Fibroblast of skin of right biceps (primary cell): ENCODE data around the gene UGT1A7.

Source experiments
- DNase-seq: peaks from one replicate; pipeline ENCODE4 v3.0.0-alpha.2; 2013

UGT1A7 gene

GRCh38 chr2:233801357-233802131 is 119.8 kb downstream of the UGT1A7 start:
- peak; percentile 3 for DNase-seq

GRCh38 chr2:233802132-233802815 is 120.6 kb downstream of the UGT1A7 start:
- no peak for DNase-seq

- DNase-seq, result no peak
Observed at GRCh38 chr2:233803292-233803911, 121.7 kb downstream of the UGT1A7 start.

- DNase-seq, result no peak
Observed at GRCh38 chr2:233803994-233804393, 122.3 kb downstream of the UGT1A7 start.

- no peak for DNase-seq
Observed at GRCh38 chr2:233807215-233807865, 125.6 kb downstream of the UGT1A7 start.

- DNase-seq, result no peak
Observed at GRCh38 chr2:233807966-233808935, 126.5 kb downstream of the UGT1A7 start.

GRCh38 chr2:233810385-233810784 is 128.7 kb downstream of the UGT1A7 start:
- no peak for DNase-seq

GRCh38 chr2:233811087-233811486 is 129.4 kb downstream of the UGT1A7 start:
- DNase-seq, result no peak

- DNase-seq, result no peak
Observed at GRCh38 chr2:233811732-233812131, 130.0 kb downstream of the UGT1A7 start.

- no peak for DNase-seq
Observed at GRCh38 chr2:233813236-233814055, 131.7 kb downstream of the UGT1A7 start.

- DNase-seq, result no peak
Observed at GRCh38 chr2:233814056-233814835, 132.5 kb downstream of the UGT1A7 start.

- no peak for DNase-seq
Observed at GRCh38 chr2:233815861-233816260, 134.2 kb downstream of the UGT1A7 start.

GRCh38 chr2:233816334-233816733 is 134.6 kb downstream of the UGT1A7 start:
- no peak for DNase-seq

GRCh38 chr2:233816771-233817170 is 135.1 kb downstream of the UGT1A7 start:
- DNase-seq, result no peak

- DNase-seq, result no peak
Observed at GRCh38 chr2:233817361-233817911, 135.7 kb downstream of the UGT1A7 start.

- no peak for DNase-seq
Observed at GRCh38 chr2:233817995-233818638, 136.4 kb downstream of the UGT1A7 start.

GRCh38 chr2:233818639-233819621 is 137.2 kb downstream of the UGT1A7 start:
- DNase-seq, result no peak
